Left cardiac atrium (tissue), 4 donors: ENCODE measurements around the gene NXPH4. TPM values are rescaled to one million over a fixed set of nuclear protein-coding genes. Genes with fewer than 3 reads are reported as not detected.

ENCODE experiments used
- ATAC-seq, 2 donors: fragments of 200-7000 bp; cut with Tn5 transposase; one replicate each; pipeline ENCODE4 v1.9.1; 2020; ENCODE audit warnings: mild to moderate bottlenecking in 2 of 2, moderate library complexity in 2 of 2
- DNase-seq: peaks from one replicate; pipeline ENCODE4 v3.0.0-alpha.2; 2020
- intact Hi-C, 2 donors: fragments of 100-400 bp; cut with DNase I; formaldehyde crosslinking; loops; one replicate each; pipeline versions ENCODE4 v1.14.1 to v1.15.1; 2022 to 2023
- total RNA-seq, 2 donors: library from RNA; stranded (reverse); fragmentation: NEBNext Ultra II Directional; extraction: Animal tissue kit (Norgen Biotek cat#: 25700); gene quantifications; one replicate each; pipeline ENCODE4 v1.2.1, GENCODE V29; 2021
- donor health status: DM: no; HTN: yes; CAD: no.
- donor health status: DM: no; HTN: yes; CAD: no; lungs with severe emphysema.
- donor health status: DM: yes; HTN: yes; CAD: no.
- donor health status: Dilated cardiomyopathy.

NXPH4 gene
- total RNA-seq, 2 donors from 2014 or later: 0.50 to 2.1 TPM

DNA sequence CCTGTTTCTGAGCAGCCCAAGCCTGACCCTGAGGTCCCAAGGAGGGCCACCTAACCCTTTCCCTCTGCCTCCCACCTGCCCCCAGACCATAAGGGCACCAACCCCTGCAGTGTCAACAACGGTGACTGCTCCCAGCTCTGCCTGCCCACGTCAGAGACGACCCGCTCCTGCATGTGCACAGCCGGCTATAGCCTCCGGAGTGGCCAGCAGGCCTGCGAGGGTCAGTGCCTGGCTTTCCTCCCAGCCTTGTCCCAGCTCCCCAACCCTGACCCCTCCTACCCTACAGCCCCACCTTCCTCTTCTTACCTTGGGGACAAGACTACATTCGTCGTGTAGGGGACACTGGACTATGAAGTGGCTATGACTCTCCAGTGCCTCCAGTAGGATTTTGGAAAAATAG lies 35.5 kb upstream of the NXPH4 start:
- intact Hi-C loops: loop anchor here (5.0 kb wide), 2 partner anchors 59 to 114 kb away; no protein-coding TSS in a partner anchor
- ATAC-seq: no peak
- no peak for DNase-seq

DNA sequence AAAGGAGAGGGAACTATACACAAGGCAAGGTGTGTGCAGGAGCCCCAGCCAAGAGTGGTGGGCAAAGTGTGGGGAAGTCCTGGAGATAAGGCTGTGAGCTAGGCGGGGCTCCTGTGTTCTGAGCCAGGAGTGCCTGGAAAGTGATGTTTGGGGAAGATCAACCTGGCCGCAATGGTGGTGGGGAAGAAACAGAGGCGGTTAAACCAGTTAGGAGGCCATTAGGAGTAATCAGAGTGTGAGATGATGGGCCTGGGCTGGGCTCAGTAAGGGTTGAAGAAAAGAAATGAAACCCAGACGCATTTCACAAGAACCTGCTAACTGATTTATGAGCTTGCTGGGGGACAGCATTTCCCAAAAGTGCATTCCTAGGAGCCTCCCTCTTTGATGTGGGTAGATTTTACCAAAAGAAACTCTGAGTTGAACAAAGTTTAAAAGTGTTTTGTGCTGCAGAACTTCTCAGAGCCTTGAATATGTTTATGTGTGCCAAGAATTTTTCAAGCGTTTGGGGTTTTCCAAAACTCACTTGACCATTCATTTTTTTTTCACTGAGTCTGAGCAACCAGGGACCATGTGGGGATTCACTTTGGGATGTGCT lies 34.9 kb upstream of the NXPH4 start:
- intact Hi-C loops: loop anchor here (2.0 to 5.0 kb wide), 3 partner anchors 57 to 114 kb away; no protein-coding TSS in a partner anchor
- no peak for ATAC-seq
- no peak for DNase-seq

DNA sequence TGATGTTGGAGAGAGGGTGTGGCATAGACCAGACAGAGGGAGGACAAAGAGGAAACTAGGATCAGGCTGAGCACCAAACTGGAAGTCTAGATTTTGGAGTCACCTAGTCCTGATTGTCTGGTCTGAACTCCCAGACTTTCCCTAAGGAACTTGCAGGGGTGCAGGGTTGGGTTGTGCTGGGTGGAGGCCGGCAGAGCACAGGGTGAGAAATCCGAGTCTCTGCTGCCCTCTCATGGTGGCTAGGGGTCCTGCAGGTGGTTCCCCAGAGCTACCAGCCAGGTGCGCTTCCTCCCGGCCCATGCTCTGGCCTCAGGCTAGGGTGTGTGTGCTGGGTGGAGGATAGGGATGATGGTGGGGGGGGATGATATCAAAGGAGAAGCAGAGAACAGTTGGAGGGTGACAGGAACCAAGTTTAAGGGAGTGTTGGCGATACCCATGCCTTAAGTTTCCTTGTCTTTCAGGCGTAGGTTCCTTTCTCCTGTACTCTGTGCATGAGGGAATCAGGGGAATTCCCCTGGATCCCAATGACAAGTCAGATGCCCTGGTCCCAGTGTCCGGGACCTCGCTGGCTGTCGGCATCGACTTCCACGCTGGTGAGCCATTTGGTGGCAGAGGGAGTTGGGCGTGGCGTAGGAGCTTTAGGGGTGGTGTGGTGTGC lies 33.5 kb upstream of the NXPH4 start:
- peak; percentile 70 for DNase-seq
- intact Hi-C loops: loop anchor here (2.0 to 5.0 kb wide), 3 partner anchors 58 to 116 kb away; no protein-coding TSS in a partner anchor
- ATAC-seq: peak; percentile 75 to 83

DNA sequence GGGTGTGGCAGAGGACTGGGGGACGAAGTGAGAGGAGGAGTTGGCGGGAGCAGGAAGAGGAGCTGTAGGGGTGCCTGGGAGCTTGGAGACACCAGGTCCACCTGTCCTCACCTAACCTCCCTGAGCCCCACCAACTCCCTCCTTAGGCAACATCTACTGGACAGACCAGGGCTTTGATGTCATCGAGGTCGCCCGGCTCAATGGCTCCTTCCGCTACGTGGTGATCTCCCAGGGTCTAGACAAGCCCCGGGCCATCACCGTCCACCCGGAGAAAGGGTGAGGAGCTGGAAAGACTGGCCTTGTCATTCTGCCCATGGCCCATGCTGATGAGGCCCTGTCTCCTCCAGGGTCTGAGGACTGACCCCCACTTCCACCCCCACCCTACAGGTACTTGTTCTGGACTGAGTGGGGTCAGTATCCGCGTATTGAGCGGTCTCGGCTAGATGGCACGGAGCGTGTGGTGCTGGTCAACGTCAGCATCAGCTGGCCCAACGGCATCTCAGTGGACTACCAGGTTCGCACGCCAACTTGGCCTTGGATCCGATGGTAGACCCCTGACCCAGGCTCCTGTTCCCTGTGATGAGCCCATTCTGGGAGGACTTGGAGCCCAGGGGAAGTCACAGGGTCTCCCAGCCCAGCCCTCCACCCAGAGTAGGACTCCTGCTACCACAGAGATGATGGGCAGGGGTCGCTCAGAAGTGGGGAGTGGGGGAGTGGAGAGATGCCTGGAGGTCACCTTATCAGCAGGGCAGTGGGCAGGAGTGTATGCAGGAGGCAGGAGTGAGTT lies 32.5 kb upstream of the NXPH4 start:
- intact Hi-C loops: loop anchor here (2.0 to 5.0 kb wide), 3 partner anchors 59 to 117 kb away; no protein-coding TSS in a partner anchor
- ATAC-seq: no peak
- DNase-seq: no peak

DNA sequence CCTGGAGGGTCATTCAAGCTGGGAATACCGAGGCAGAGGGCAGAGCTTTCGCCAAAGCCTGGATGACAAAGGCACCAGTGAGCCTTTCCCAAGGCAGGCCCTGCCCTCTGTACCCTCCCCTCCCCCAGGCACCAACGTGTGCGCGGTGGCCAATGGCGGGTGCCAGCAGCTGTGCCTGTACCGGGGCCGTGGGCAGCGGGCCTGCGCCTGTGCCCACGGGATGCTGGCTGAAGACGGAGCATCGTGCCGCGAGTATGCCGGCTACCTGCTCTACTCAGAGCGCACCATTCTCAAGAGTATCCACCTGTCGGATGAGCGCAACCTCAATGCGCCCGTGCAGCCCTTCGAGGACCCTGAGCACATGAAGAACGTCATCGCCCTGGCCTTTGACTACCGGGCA lies 31.2 kb upstream of the NXPH4 start:
- no peak for DNase-seq
- no peak for ATAC-seq
- intact Hi-C loops: no loop called here

DNA sequence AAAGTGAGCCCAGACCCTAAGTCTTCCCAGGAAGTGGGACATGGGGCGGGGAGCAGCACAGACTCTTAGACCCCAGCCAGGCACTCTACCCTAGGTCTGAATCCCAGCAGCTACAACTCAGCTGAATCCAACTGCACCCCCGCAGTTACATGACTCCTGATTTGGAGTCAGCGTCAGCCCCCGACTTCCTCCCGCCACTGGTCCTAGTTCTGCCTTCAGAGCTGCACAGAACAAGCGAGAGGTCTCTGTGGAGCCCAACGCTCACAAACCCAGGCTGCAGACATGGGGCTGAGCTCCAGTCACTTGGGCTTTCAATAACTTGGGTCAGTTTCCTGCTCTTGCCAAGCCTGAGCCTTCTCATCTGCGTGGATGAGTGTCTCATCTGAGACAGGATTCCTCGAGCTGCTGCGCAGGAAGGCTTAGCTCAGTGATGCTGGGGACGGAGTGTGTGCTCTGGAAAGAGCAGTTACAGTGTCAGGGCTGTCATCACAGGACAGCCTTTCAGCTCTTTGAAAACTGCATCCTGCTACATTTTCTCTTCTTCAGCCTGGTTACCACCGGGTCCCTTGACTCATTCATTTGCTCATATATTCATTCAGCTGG lies 30.6 kb upstream of the NXPH4 start:
- intact Hi-C loops: no loop called here
- no peak for DNase-seq
- no peak for ATAC-seq

DNA sequence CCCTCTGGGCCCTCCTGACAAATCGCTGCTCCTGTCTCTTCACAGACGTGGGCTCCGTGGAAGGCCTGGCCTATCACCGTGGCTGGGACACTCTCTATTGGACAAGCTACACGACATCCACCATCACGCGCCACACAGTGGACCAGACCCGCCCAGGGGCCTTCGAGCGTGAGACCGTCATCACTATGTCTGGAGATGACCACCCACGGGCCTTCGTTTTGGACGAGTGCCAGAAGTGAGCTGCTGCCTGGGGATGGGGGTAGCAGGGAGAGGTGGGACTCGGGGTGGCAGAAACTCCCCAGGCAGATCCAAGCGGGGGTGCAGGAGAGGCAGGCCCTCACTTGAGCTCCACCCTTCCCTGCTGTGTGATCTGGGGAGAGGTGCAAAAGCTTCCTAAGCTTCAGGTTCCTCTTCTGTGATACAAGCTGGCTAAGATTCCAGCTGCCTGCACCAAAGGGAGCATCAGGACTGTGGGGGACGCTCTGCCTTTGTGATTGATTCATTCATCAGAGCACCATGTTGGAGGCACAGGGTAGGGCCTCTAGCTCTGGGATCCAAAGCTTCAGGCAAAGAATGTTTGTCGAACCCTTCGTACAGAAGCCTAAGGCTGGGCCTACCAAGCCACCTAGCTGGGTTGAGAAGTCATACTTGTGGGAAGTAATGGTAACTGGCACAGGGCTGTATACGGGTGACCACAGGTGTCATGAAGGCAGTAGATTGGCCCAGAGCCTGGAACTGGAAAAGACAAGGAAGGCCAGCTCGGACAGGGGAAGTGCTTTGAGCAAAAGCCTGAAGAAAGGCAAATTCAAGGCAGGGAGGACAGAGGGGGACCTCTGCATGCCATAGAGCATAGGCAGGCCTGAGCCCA lies 29.1 kb upstream of the NXPH4 start:
- intact Hi-C loops: no loop called here
- no peak for DNase-seq

DNA sequence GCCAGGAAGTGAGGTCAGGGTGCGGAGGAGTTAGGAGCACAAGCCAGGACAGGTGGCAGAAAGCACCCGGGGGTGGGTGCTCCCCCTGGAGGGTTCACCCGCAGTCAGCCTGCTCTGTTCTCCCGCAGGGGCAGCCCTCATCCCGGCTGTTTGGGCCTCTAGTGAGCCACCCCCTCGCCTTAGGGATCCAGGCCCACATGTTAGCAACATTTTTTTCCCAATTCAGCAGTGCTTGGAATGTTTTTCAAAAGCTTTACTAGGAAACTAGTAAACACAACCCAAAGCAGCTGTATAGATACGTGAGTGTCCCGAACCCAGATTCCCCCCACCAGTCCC lies 28.5 kb upstream of the NXPH4 start:
- DNase-seq (no peak), ATAC-seq (no peak)
- intact Hi-C loops: no loop called here

More for the DNA sequence above, 29.1 kb upstream of the NXPH4 start:
- no peak for ATAC-seq

DNA sequence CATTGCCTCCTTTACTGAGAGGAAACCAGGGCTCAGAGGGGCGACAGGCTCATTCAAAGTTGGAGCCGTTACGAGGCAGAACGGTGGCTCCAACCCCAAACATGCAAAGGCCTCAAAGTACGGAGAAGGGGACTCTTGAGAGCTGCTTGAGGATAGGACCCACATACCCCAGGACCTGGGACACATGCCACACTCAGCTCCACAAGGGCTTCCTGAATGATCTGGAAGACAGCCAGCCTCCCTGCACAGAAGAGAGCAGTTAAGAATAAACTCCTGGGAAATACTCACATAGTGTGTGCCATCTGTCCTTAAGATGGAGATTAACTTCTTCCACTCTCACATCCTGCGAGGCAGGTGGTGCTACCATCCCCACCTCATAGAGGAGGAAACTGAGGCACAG lies 26.6 kb upstream of the NXPH4 start:
- DNase-seq: no peak
- intact Hi-C loops: no loop called here
- peak; percentile 8 to 62 for ATAC-seq

DNA sequence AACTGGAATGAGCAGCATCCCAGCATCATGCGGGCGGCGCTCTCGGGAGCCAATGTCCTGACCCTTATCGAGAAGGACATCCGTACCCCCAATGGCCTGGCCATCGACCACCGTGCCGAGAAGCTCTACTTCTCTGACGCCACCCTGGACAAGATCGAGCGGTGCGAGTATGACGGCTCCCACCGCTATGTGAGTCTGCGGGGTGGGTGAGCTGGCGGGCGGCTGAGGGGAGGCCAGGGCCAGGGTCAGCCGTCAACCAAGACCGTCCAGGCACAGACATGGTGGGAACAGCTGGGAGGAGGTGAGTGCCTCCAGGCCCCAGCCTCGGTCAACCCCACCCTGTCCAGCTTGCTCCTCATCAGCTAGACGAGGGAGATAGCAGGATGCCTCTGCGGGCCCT lies 25.8 kb upstream of the NXPH4 start:
- intact Hi-C loops: no loop called here
- ATAC-seq (no peak), DNase-seq (no peak)

DNA sequence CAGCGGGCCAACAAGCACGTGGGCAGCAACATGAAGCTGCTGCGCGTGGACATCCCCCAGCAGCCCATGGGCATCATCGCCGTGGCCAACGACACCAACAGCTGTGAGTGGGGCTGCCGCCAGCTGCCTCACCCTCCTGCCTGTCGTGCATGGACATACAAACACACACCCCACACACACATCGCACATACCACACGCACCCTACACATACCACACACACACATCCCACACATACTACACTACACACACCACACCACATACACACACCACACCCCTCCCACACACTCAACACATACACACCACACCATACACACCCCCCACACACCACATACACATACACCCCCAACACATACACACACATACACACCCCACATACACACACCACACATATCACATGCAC lies 25.2 kb upstream of the NXPH4 start:
- DNase-seq: no peak
- intact Hi-C loops: no loop called here
- ATAC-seq: no peak

DNA sequence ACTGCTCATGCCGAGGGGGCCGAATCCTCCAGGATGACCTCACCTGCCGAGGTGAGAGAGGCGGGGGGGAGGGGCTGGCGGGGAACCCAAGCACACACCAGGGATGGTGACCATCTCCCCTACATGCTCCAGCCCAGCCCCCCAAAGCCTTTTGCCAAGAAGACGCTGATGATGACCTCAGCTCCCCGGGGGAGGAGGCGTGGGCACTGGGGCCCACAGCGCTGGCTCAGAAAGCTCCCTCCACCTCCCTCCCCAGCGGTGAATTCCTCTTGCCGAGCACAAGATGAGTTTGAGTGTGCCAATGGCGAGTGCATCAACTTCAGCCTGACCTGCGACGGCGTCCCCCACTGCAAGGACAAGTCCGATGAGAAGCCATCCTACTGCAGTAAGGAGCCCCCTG lies 23.7 kb upstream of the NXPH4 start:
- intact Hi-C loops: no loop called here
- ATAC-seq: no peak
- no peak for DNase-seq

DNA sequence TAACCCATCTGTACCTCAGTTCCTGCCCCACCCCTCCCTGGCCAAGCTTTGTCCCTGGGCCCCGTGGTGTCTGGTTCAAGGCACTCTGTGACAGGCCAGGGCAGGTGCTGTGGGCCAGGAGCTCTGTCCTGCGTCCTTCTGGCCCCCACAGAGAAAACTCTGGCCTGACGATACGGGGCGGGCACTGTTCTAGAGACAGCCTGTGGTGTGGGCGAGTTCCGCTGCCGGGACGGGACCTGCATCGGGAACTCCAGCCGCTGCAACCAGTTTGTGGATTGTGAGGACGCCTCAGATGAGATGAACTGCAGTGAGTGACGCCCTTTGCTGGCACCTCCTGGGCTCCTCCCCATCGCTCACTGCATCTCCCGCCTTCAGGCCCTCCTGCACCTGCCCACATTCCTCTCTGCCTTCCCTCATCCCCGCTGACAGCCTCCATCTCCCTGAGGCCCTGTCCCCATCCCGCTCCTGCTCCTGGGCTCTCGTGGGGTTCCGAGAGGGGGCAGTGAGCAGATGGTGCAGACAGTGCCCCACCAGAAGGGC lies 22.8 kb upstream of the NXPH4 start:
- intact Hi-C loops: no loop called here
- ATAC-seq: no peak
- no peak for DNase-seq

DNA sequence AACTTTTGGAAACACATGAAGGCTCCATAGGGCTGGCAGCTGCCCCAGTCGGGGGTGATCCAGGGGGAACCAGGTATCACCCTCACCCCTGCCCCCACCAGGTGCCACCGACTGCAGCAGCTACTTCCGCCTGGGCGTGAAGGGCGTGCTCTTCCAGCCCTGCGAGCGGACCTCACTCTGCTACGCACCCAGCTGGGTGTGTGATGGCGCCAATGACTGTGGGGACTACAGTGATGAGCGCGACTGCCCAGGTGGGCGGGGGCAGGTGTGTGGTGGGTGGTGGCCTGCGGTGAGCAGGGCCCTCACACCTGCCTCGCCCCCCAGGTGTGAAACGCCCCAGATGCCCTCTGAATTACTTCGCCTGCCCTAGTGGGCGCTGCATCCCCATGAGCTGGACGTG lies 22.3 kb upstream of the NXPH4 start:
- intact Hi-C loops: no loop called here
- no peak for ATAC-seq
- no peak for DNase-seq

DNA sequence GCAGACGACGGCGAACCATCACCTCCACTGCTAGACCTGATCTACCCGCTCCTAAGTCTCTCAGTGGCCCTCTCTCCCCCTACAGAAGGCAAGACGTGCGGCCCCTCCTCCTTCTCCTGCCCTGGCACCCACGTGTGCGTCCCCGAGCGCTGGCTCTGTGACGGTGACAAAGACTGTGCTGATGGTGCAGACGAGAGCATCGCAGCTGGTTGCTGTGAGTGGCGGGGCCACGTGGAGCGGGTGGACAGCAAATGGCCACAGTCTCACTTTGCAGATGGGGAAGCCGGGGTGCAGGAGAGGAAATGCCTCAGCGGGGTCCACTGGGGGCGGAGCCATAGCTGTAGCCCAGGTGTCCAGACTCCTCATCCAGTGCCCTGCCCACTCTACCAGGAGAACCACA lies 21.4 kb upstream of the NXPH4 start:
- ATAC-seq: no peak
- intact Hi-C loops: no loop called here

DNA sequence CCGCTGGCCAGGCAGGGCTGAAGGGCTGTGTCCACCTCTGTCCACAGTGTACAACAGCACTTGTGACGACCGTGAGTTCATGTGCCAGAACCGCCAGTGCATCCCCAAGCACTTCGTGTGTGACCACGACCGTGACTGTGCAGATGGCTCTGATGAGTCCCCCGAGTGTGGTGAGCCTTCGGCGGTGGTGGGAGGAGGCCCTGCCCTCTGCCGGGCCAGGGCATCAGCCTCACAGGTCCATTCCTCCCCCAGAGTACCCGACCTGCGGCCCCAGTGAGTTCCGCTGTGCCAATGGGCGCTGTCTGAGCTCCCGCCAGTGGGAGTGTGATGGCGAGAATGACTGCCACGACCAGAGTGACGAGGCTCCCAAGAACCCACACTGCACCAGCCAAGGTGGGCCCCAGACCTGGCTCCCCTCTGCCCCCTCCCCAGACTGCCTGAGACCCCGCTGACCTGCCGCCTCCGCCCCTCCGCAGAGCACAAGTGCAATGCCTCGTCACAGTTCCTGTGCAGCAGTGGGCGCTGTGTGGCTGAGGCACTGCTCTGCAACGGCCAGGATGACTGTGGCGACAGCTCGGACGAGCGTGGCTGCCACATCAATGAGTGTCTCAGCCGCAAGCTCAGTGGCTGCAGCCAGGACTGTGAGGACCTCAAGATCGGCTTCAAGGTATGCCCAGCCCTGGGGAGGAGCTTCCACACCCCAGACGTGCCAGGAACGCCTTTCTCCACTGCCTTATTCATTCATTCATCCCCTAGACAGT lies 20.8 kb upstream of the NXPH4 start:
- intact Hi-C loops: no loop called here
- DNase-seq (no peak), ATAC-seq (no peak)

More for the DNA sequence above, 21.4 kb upstream of the NXPH4 start:
- DNase-seq: no peak

DNA sequence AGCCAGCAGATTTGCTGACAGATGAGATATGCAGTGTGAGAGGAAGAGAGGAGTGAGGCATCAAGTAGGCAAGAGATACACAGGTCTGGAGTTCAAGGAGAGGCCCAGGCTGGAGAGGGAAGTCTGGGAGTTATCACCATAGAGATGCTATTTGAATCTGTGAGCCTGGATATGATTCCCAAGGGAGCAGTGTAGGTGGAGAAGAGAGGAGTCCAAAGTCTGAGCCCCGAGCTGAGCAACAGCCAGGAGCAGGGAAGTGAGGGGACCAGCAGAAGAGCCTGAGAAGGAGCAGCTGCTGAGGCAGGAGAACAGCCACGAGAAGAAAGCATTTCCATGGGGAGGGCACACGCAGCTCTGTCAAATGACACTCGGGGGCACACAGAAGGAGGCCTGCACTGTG lies 20.2 kb upstream of the NXPH4 start:
- no peak for DNase-seq
- intact Hi-C loops: no loop called here

DNA sequence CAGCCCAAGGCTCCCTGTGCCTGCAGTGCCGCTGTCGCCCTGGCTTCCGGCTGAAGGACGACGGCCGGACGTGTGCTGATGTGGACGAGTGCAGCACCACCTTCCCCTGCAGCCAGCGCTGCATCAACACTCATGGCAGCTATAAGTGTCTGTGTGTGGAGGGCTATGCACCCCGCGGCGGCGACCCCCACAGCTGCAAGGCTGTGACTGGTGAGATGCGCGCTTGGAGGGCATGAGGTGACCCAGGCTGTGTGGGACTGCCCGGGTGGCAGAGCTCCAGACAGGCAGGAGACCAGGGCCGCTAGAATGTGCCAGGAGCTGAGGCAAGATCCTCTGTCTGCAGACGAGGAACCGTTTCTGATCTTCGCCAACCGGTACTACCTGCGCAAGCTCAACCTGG lies 19.6 kb upstream of the NXPH4 start:
- no peak for ATAC-seq
- intact Hi-C loops: no loop called here

More for the DNA sequence above, 20.2 kb upstream of the NXPH4 start:
- no peak for ATAC-seq

More for the DNA sequence above, 19.6 kb upstream of the NXPH4 start:
- no peak for DNase-seq
